ENCODE measurements around the gene NSUN5.

The NSUN5 gene

GRCh38 chr7:73308665-73309214 lies at the start of gene NSUN5:
Gene NSUN5 (minus strand): TSS chr7:73308826. CDS start chr7:73308790, 36 bp downstream.
- in situ Hi-C loops (cut with MboI; ENCODE audit: low pct_unique_long_range_greater_than_20kb, low sequenced_read_pairs, unreplicated experiment) = no loop called here
- TF ChIP-seq CTCF (IDR thresholded peaks at IDR 0.05; ENCODE audit: extremely low read depth, insufficient read depth, missing control alignments) = no peak
- peak; percentile 95 for DNase-seq (ENCODE audit: low spot score)

GRCh38 chr7:73356159-73356558 lies 47.5 kb upstream of the NSUN5 start:
- DNase-seq (ENCODE audit: low spot score) = no peak
- no peak for TF ChIP-seq CTCF (IDR thresholded peaks at IDR 0.05; ENCODE audit: extremely low read depth, insufficient read depth, missing control alignments)
- in situ Hi-C loops (cut with MboI; ENCODE audit: low pct_unique_long_range_greater_than_20kb, low sequenced_read_pairs, unreplicated experiment) = no loop called here

- DNase-seq (ENCODE audit: low spot score) = no peak
- TF ChIP-seq CTCF (IDR thresholded peaks at IDR 0.05; ENCODE audit: extremely low read depth, insufficient read depth, missing control alignments) = no peak
- in situ Hi-C loops (cut with MboI; ENCODE audit: low pct_unique_long_range_greater_than_20kb, low sequenced_read_pairs, unreplicated experiment) = no loop called here
Observed at GRCh38 chr7:73354821-73355220, 46.2 kb upstream of the NSUN5 start.

GRCh38 chr7:73354196-73354595 lies 45.6 kb upstream of the NSUN5 start:
- no peak for DNase-seq (ENCODE audit: low spot score)
- no peak for TF ChIP-seq CTCF (IDR thresholded peaks at IDR 0.05; ENCODE audit: extremely low read depth, insufficient read depth, missing control alignments)
- in situ Hi-C loops (cut with MboI; ENCODE audit: low pct_unique_long_range_greater_than_20kb, low sequenced_read_pairs, unreplicated experiment) = no loop called here

GRCh38 chr7:73353243-73353642 lies 44.6 kb upstream of the NSUN5 start:
- no peak for DNase-seq (ENCODE audit: low spot score)
- TF ChIP-seq CTCF (IDR thresholded peaks at IDR 0.05; ENCODE audit: extremely low read depth, insufficient read depth, missing control alignments) = no peak
- in situ Hi-C loops (cut with MboI; ENCODE audit: low pct_unique_long_range_greater_than_20kb, low sequenced_read_pairs, unreplicated experiment) = no loop called here

GRCh38 chr7:73352784-73353183 lies 44.2 kb upstream of the NSUN5 start:
- in situ Hi-C loops (cut with MboI; ENCODE audit: low pct_unique_long_range_greater_than_20kb, low sequenced_read_pairs, unreplicated experiment) = no loop called here
- DNase-seq (ENCODE audit: low spot score) = no peak
- no peak for TF ChIP-seq CTCF (IDR thresholded peaks at IDR 0.05; ENCODE audit: extremely low read depth, insufficient read depth, missing control alignments)
